GM19351 (cell line): ENCODE measurements around the gene BTBD9.
"Not testable (repeated sequence)": the region's sequence is repeated elsewhere in the genome, so short reads cannot be mapped to it uniquely, and the experiment has no call there.

Experiments
- ATAC-seq: cut with Tn5 transposase; IDR thresholded peaks from one replicate; pipeline ENCODE4 v1.9.1; 2021; ENCODE audit warnings: mild to moderate bottlenecking, moderate library complexity; ENCODE audit not compliant: unreplicated experiment

BTBD9 gene

DNA sequence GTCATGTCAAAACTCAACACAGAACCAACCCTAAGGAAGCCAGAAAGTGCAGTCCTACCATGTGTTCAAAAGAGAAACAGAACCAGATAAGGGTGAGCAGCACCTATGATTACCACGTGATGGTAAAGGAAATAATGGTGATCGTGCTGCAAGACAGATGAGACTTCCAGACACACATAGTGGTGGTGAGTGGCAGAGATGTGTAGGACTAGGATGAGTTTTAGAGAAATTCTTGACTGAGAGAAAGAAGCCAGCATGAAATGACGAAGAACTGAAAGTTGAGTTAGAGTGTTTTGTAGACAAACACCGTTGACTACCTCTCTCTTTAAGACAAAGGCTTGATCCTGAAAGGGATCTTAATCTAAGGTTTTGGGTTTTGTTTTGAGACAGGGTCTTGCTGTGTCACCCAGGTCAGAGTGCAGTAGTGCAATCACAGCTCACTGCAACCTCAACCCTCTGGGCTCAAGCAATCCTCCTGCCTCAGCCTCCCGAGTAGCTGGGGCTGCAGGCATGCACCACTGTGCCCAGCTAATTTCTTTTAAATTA is 10.6 kb upstream of the BTBD9 start:
- ATAC-seq: no peak

DNA sequence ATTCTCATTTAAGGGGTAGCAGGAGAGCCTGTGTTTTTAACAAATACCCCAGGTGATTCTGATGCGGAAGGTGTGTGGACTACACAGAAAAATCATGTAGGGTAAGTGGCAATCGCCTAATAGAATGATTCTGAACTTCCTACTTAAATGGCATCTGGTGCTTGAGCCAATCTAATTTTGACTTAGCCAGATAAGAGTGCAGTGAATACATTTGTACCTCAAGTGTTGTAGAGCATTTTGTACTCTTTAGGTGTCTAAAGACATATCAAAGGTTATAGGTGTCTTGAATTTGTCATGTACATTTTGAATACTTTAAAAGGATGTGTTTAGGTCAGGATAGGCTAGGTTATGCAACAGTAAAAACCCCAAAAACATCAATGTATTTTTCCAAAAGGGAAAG is 10.0 kb upstream of the BTBD9 start:
- ATAC-seq: no peak

DNA sequence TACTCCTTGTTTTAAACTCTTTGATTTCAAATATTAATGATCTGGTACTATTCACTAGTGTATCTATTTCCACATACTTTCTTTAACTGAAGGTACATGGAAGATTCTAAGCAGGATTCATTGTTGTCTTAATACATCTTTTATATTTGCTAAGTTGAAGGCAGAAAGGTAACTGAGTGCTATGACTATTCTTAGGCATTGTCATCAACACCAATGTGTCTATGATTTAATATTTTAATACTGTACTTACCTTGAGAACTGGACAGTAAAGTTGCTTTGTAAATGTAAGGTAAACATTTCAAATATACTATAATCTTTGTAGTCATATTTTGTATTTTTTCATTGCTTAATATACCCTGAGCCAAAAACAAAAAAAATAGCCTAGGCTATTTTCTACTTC is 8.9 kb upstream of the BTBD9 start:
- no peak for ATAC-seq

DNA sequence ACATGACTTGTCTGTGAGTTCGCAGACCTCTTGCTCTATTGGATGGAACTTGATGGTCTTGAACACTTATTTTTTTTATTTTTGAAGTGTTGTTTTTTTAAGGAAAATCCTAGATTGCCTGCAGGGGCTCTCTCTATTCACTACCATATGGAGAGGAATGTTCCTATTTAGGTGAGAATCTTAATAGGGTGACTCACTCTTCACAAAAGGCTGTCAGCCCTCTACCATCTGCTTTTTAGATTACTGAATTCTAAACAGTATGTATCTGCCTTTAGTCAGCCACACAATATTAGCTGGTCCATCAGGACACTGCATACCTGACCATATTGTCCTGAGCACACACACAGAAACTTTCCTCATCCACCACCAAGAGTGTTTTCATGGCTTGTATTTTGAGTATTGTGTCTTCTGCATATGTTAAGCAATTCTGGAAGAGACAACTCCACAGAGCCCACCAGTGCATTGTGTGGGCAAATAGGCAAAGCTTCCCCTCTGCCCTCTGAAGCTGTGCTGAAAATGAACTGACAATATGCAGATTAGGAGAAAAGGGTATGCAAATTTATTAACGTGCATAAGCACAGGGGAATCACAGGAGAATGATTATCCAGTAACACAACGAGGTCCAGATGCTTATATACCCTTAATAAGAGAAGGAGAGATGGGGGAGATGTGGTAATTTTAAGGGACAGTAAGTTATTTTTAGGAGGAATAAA is 6.6 kb upstream of the BTBD9 start:
- no peak for ATAC-seq

DNA sequence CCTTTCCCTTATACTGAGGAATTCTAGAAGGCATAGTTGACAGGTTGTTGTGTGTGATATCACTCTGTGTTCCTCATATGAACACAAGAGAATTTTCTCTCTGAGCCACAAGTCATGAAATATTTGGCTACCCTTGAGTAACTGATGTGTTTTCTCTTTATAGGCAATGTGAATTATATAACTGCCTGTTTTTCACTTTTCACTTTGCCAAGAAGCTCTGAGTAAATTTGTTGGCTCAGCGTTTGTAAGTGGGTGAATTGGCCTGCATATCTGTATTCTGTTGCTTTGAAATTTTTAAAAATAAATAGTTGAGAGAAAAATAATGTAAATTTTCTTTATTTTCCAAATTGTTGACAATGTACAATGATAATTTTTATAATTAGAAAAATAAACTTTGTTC is 5.2 kb upstream of the BTBD9 start:
- ATAC-seq: no peak

DNA sequence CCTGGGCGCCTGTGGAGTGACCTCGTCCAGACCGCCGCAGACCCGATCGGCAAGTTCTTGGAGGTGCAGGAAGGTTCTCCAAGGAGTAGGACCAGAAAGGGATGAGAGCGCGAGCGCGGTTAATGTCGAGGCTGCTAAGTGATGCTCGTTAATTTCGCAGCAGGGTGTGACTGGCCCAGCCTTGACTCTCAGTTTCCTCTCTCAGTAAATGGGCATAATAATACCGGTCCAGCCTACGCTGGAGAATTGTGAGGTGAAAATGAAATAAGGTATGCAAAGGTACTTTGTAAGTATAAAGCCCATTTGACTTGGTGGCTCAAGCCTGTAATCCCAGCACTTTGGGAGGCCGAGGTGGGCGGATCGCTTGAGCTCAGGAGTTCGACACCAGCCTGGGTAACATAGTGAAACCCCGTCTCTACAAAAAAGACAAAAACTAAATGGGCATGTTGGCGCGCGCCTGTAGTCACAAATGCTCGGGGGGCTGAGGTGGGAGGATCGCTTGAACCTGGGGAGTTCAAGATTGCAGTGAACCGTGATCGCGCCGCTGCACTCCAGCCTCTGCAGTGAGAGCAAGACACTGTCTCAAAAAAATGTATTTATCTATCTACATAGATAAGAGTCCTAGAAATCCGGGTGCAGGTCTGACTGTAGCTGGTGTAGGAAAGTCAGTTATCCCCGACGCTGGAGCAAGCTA is 634 bp upstream of the BTBD9 start:
- no peak for ATAC-seq

DNA sequence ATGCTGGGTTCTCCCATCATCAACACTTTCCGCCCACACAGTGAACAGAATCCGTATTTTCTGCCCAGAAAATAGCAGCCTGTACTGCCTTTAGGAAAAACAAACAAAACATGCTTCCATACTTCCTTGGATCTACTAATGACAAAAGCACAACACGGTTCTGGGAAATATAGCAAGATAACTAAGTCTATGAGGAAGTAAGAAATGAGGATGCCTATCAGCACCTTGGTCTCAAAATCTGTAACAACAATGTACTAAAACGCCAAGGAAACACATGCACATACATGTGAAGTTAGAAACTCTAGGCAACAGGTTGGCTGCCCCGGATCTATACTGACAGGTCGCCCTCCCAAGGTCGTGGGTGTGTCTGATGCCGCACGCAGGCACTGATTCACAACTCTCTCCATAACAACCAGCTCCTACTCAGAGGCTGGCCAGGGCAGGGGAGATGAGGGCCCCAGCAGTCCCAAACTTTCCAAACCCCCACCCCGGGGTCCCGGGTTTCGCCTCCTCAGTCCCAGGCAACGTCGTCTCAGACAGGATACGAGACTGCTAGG is 710 bp downstream of the BTBD9 start:
- ATAC-seq: peak; percentile 35

DNA sequence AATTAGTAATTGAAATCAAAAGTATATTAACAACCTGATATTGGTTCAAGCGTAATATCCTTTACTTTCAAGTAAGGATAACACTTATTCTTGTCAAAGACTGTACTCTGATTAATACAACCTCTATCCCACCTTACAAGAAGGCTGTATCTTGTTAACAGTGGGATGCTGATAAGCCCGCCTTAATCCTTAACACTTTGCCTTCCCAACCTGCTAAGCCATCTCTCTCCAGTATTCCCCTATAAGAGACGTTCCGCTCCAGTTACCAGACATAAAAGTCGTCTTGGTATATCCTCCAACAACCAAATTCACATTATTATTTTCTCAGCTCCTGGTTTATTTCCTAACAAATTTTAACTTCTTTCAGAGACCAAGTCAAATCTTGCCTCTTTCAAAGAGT is 2.0 kb downstream of the BTBD9 start:
- no peak for ATAC-seq

DNA sequence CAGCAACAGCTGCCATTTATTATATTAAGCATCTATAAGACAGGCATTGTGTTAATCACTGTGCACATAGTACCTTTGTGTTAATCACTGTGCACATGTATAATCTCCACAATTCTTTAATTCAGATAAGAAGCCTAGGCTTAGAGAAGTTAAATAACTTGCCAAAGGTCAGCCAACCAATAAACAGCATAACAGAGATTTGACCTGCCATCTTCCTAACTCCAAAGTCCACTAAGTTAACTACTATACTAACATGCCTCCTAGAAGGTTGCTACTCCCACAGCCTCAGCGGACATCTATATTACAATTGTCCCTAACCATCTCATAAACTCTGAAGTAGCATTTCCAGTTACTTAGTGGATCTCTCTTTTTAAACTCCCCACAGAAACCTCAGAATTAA is 3.7 kb downstream of the BTBD9 start:
- ATAC-seq: no peak

DNA sequence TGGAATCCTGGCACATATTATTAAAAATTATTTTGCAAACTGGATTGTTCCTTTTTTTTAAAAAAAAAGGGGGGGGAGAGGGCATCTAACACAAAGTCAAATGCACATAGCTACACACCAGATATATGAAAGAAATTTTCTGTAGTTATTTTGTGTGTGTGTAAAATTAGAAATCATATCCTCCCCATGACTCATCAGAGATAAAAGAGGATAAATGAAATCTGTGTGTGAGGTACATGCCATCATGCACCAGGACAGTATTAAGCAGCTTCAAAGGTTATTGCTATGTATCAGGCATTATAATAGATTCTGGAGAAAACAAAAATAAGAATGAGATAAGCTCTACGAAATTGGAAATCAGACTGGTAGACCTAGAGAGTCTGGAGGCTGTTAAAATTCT is 5.2 kb downstream of the BTBD9 start:
- ATAC-seq: no peak

DNA sequence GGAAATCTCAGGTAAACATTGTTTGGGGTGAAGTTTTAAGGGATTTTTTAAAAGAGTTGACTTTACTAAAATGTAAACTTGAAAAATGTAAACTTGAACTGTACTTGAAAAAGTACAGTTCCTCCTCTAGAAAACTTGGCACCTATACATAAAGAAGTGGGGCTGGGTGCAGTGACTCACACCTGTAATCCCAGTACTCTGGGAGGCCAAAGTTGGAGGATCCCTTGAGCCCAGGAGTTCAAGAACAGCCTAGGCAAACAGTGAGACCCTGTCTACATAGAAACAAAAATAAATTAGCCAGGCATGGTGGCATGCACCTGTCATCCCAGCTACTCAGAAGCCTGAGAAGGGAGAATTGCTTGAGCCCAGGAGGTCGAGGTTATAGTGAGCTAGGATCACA is 7.2 kb downstream of the BTBD9 start:
- ATAC-seq: no peak

DNA sequence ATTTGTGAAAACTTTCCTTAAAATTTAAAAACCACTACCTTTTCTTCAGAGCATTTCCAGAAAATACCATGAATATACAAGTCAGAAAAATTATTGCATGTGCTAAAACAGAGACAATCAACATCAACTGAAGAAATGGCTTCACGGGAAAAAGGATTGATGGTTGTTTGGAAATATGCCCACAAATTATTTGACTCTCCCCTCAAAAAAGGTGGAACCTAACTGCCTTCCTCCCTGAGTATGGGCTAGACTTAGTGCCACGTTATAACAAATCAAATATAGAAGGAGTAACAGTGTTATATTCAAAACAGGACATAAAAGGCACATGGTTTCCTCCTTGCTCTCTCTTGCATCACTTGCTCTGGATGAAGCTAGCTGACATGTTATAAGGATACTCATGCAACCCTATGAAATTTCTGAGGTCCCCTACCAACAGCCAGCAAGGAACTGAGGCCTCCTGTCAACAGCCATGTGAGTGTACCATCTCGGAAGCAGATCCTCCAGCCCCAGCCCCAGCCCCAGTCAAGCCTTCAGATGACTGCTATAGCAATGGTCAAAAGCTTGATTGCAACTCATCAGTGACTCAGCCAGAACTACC is 8.4 kb downstream of the BTBD9 start:
- ATAC-seq: no peak

DNA sequence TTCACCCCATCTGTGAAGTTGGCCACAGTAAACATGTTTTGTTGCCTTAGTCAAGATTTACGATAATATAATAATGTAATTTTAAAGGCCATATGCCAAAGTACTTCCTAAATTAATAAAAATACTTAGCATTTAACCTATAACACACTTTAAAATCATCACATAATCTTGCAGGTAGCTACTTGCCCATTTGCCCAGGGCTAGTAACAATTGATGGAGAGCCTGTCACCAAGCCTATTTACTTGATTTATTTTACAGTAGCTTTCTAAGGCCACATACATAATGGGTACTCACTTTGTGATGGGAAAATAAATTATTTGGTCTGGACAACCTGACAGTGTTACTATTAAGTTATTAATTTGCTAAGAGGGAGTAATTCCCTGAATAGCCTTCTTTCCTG is 14.5 kb downstream of the BTBD9 start:
- ATAC-seq: no peak

DNA sequence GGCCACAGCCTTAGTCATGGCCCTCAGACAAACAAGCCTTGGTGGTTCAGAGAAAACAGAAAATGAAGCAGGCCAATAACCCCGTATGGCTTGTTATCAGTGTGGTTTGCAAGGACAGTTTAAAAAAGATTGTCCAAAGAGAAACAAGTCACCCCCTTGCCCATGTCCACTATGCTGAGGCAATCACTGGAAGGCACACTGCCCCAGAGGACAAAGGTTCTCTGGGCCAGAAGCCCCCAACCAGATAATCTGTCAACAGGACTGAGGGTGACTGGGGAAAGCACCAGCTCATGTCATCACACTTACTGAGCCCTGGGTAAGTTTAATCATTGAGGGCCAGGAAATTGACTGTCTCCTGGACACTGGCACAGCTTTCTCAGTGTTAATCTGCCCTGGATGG is 20.4 kb downstream of the BTBD9 start:
- not testable (repeated sequence) for ATAC-seq

DNA sequence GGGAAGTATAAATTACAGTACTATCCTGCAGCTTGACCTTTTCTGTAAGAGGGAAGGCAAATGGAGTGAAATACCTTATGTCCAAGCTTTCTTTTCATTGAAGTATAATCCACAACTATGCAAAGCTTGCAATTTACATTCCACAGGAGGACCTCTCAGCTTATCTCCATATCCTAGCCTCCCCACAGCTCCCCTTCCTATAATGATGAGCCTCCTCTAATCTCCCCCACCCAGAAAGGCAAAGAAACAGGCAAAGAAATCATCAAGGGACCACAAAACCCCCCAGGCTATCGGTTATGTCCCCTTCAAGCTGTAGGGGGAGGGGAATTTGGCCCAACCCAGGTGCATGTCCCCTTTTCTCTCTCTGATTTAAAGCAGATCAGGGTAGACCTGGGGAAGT is 21.4 kb downstream of the BTBD9 start:
- not testable (repeated sequence) for ATAC-seq

DNA sequence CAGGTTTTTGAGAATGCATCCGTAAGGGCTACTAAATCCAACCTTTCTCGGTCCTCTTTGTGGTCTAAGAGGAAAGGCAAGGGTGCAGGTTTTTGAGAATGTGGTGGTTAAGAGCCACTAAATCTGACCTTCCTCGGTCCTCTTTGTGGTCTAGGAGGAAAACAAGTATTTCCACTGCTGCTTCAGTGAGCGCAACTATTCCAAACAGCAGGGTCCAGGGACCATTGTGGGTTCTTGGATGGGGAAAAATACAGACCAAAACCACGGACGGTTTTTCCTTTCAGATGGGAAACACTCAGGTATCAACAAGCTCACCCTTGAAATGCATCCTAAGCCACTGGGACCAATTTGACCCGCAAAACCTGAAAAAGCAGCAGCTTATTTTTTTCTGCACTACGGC is 21.9 kb downstream of the BTBD9 start:
- ATAC-seq: no peak

DNA sequence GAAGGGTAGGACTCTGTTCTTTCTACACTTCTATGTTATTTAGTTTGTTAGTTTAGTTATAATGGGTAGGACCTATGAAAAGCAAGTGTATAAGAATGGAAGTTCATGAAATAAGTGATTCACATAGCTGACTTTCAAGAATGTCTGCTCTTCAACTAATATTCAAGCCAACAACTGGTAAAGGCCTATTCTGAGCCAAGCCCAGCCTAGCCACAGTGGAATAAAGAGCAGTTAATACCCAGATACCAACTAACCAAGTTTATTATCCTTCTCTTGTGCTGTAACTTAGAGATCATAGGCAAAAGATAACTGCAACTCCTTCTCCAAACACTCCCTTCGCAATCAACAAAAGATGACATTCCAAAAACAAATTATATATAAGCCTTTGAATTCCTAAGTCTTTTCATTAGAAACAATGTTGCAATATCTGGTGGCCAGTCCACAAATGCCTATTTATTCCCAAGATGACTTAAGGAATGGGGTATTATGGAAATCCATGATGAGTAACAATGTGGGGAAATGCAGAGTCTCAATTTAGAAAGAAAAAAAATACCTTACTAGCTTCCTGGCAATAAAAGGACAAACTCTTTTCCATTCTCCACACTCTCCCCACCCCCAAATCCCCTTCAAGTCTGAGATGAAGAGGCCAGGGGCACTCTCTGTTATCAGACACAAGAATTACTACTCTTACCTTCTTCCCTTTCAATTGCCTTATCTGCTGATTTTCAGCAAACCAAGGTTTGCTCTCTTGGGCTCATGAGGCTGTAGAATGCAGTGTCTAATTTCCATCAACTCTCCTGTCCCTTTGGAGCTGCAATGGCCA is 27.4 kb downstream of the BTBD9 start:
- no peak for ATAC-seq

DNA sequence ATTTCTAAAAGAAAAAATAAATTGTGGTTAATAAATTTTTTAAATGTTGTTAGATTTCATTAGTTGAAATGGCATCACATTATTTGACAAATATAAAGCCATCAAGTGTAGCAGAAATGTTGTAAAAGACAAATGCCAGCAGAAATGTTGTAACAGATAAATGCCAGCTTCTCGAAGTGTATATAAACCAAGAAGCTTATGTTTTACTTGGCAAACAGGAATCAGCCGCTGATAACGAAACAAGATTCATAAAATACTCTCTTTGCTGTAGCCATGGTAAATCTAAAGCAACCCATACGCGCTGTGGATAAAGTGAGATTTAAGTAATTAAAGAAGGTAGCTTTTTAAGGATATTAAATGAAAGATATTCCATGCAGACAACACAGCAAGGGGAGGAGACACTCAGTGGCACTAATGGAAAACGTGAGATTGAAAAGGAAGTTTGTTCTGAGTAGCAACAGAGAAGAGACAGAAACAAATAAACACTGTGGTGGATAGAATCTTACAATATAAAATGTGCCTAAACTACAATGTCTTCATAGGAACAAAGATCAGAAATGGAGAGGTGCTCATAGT is 29.6 kb downstream of the BTBD9 start:
- ATAC-seq: no peak

DNA sequence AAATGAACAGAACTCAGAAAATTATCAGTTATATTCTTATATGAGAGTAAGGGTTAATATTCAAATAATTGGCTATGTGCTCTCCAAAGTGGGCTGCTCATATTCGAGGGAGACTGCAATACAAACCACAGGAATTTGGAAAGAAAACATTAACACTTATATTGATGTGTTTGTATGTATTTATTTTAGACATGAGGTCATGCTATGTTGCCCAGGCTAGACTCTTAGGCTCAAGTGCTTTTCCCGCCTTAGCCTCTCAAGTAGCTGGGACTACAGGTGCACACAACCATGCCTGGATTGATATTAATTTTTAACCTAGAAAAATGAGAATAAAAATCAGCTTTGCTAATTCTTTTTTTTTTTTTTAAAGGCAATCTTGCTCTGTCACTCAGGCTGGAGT is 35.0 kb downstream of the BTBD9 start:
- ATAC-seq: no peak

DNA sequence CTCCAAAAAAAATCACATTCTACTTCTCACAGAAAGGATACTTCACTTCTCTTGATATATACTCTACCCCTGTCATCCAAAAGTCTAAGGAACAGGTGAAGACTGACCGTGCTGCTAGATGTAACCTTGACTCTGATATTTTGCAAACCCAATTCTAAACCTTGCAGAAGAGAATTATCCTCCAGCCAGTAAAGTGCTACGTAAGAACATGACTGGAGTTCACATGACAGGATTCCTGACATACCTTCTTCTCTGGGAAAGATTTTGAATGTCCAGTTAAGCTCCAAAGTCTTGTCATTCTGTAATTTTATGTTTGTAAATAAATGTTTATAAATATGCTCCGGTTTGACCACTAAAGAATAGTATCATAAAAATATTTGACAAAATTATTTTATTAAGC is 35.8 kb downstream of the BTBD9 start:
- no peak for ATAC-seq

DNA sequence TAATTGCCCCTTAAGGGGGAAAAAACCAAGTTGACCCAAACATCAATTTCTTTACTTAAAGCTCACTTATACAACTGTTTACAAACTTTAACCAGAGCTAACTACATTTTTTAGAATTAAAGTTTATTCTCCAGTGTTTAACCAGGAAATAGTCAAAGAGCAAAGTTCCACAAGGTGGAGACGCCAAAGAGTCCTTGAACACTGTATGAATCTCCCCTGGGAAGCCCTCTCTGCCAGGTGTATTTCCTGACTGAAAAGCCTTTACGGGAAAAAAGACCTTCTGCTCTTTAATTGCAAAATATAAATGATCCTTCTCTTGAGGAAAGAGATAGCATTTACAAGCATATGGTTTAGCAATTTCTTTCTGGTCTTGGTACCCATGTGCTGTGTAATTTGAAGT is 36.2 kb downstream of the BTBD9 start:
- no peak for ATAC-seq
